Lower lobe of right lung (tissue), 2 donors: ENCODE measurements around the gene RXYLT1. TPM values are rescaled to one million over a fixed set of nuclear protein-coding genes. Genes with fewer than 3 reads are reported as not detected.

ENCODE experiments used
- ATAC-seq, 2 donors: fragments of 200-7000 bp; cut with Tn5 transposase; one replicate each; pipeline ENCODE4 v1.9.1; 2020 to 2022; ENCODE audit warnings: mild to moderate bottlenecking in 2 of 2, moderate library complexity in 2 of 2
- DNase-seq: peaks from one replicate; pipeline ENCODE4 v3.0.0-alpha.2; 2020
- H3K27ac ChIP-seq: fragments of 200-600 bp; one replicate; pipeline ENCODE4 v1.8.0; 2022
- H3K27me3 ChIP-seq: fragments of 200-600 bp; one replicate; pipeline ENCODE4 v1.8.0; 2022; ENCODE audit warnings: low read depth
- H3K36me3 ChIP-seq: fragments of 200-600 bp; one replicate; pipeline ENCODE4 v1.8.0; 2022; ENCODE audit warnings: mild to moderate bottlenecking
- H3K4me1 ChIP-seq: fragments of 200-600 bp; one replicate; pipeline ENCODE4 v1.8.0; 2022
- H3K4me3 ChIP-seq: fragments of 200-600 bp; one replicate; pipeline ENCODE4 v1.8.0; 2022; ENCODE audit warnings: mild to moderate bottlenecking
- H3K9me3 ChIP-seq: fragments of 200-600 bp; one replicate; pipeline ENCODE4 v1.8.0; 2022
- CTCF ChIP-seq: fragments of 200-600 bp; IDR thresholded peaks from one replicate; pipeline ENCODE4 v1.8.0; 2022; ENCODE audit warnings: antibody characterized with exemption, mild to moderate bottlenecking
- intact Hi-C: fragments of 100-400 bp; cut with DNase I; formaldehyde crosslinking; loops from one replicate; pipeline ENCODE4 v1.11.0; 2022
- total RNA-seq: library from RNA; stranded (reverse); fragmentation: NEBNext Ultra II Directional; extraction: Animal tissue kit (Norgen Biotek cat#: 25700); gene quantifications from one replicate; pipeline ENCODE4 v1.2.1, GENCODE V29; 2021
- donor health status: DM: no; HTN: yes; CAD: no; lungs with severe emphysema.

RXYLT1 gene
- total RNA-seq, 1 donor from 2014 or later = 14.5 TPM

- no peaks in the 10 kb centered on the region for H3K36me3 ChIP-seq
- no peaks in the 10 kb centered on the region for H3K9me3 ChIP-seq
- no peaks in the 10 kb centered on the region for H3K4me1 ChIP-seq
- H3K4me3 ChIP-seq = no peak overlapping the region
- TF ChIP-seq CTCF = no peak
- intact Hi-C loops = no loop called here
- no peak for DNase-seq
- ATAC-seq = no peak
- H3K27ac ChIP-seq = no peak overlapping the region
- no peaks in the 10 kb centered on the region for H3K27me3 ChIP-seq
Observed at GRCh38 chr12:63770375-63770774, 9.3 kb upstream of the RXYLT1 start.

GRCh38 chr12:63777340-63777739 lies 2.4 kb upstream of the RXYLT1 start:
- H3K4me3 ChIP-seq = no peak overlapping the region
- no peaks in the 10 kb centered on the region for H3K36me3 ChIP-seq
- H3K4me1 ChIP-seq = peaks cover 10% of the 10 kb centered on the region
- TF ChIP-seq CTCF = no peak
- no peaks in the 10 kb centered on the region for H3K9me3 ChIP-seq
- intact Hi-C loops = no loop called here
- DNase-seq (no peak), ATAC-seq (no peak)
- H3K27me3 ChIP-seq = no peaks in the 10 kb centered on the region
- no peak overlapping the region for H3K27ac ChIP-seq

GRCh38 chr12:63782466-63782865 lies 2.8 kb downstream of the RXYLT1 start:
- peaks cover 10% of the 10 kb centered on the region for H3K4me1 ChIP-seq
- no peak for ATAC-seq
- TF ChIP-seq CTCF = no peak
- no peak overlapping the region for H3K27ac ChIP-seq
- no peak for DNase-seq
- H3K9me3 ChIP-seq = no peaks in the 10 kb centered on the region
- H3K4me3 ChIP-seq = no peak overlapping the region
- intact Hi-C loops = no loop called here
- H3K27me3 ChIP-seq = no peaks in the 10 kb centered on the region
- H3K36me3 ChIP-seq = peaks cover 19% of the 10 kb centered on the region

GRCh38 chr12:63787306-63787705 lies 7.6 kb downstream of the RXYLT1 start:
- Histone ChIP-seq H3K9me3 (no peaks in the 10 kb centered on the region), H3K27me3 (no peaks in the 10 kb centered on the region), H3K36me3 (peaks cover 49% of the 10 kb centered on the region), H3K4me3 (no peak overlapping the region), H3K27ac (no peak overlapping the region), H3K4me1 (no peaks in the 10 kb centered on the region)
- TF ChIP-seq CTCF = no peak
- no peak for DNase-seq
- intact Hi-C loops = no loop called here
- no peak for ATAC-seq

DNA sequence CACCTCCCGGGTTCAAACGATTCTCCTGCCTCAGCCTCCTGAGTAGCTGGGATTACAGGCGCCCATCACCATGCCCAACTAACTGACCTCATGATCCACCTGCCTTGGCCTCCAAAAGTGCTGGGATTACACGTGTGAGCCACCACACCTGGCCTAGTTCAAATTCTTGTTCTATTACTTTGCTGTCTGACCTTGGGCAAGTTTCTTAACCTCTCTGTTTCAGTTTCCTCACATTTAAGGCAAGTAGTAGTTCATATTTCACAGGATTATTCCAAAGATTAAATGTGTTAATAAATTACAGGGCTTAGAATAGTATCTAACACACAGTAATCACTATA lies 10.9 kb downstream of the RXYLT1 start:
- no peaks in the 10 kb centered on the region for H3K4me1 ChIP-seq
- no peak for TF ChIP-seq CTCF
- H3K27ac ChIP-seq = no peak overlapping the region
- H3K9me3 ChIP-seq = no peaks in the 10 kb centered on the region
- H3K4me3 ChIP-seq = no peak overlapping the region
- intact Hi-C loops = no loop called here
- ATAC-seq (no peak), DNase-seq (no peak)
- peaks cover 29% of the 10 kb centered on the region for H3K36me3 ChIP-seq
- no peaks in the 10 kb centered on the region for H3K27me3 ChIP-seq

GRCh38 chr12:63792338-63792737 lies 12.6 kb downstream of the RXYLT1 start:
- Histone ChIP-seq H3K9me3 (no peaks in the 10 kb centered on the region), H3K4me3 (no peak overlapping the region), H3K27me3 (no peaks in the 10 kb centered on the region), H3K36me3 (peaks cover 29% of the 10 kb centered on the region), H3K27ac (no peak overlapping the region), H3K4me1 (no peaks in the 10 kb centered on the region)
- no peak for DNase-seq
- intact Hi-C loops = no loop called here
- ATAC-seq = no peak
- TF ChIP-seq CTCF = no peak
